Natural killer cell (primary cell): ENCODE results near the gene AKR7A2. TPM values are rescaled to one million over a fixed set of nuclear protein-coding genes. Genes with fewer than 3 reads are reported as not detected.
"Not testable (repeated sequence)": the region's sequence is repeated elsewhere in the genome, so short reads cannot be mapped to it uniquely, and the experiment has no call there.

Experiments
- ATAC-seq, 3 donors: fragments of 150-1000 bp in 2 of 3; fragments of 200-7000 bp in 1 of 3; cut with Tn5 transposase; 1 replicate in 1 of 3; 2 replicates in 2 of 3; pipeline ENCODE4 v1.10.0; 2021; ENCODE audit warnings: mild to moderate bottlenecking in 2 of 3, moderate library complexity in 2 of 3
- DNase-seq, 2 donors: peaks; one replicate each; pipeline versions ENCODE4 v3.0.0 to v3.0.0-alpha.2; 2013 to 2021; ENCODE audit warnings: mixed read lengths in 1 of 2
- H3K27ac ChIP-seq: one replicate; pipeline ENCODE4 v1.5.1; 2013; ENCODE audit warnings: mild to moderate bottlenecking, low read length
- H3K27me3 ChIP-seq: one replicate; pipeline ENCODE4 v1.6.1; 2013; ENCODE audit warnings: low read length; ENCODE audit not compliant: control insufficient read depth, insufficient read depth
- H3K36me3 ChIP-seq: one replicate; pipeline ENCODE4 v1.6.1; 2013; ENCODE audit warnings: low read length; ENCODE audit not compliant: control insufficient read depth, insufficient read depth
- H3K4me1 ChIP-seq: one replicate; pipeline ENCODE4 v1.6.1; 2013; ENCODE audit warnings: low read length; ENCODE audit not compliant: control insufficient read depth, insufficient read depth
- H3K4me3 ChIP-seq: one replicate; pipeline ENCODE4 v1.5.1; 2013; ENCODE audit warnings: low read length
- H3K9me3 ChIP-seq: one replicate; pipeline ENCODE4 v1.6.1; 2013; ENCODE audit warnings: low read length; ENCODE audit not compliant: control insufficient read depth, insufficient read depth
- H3K27ac Mint-ChIP-seq, 2 donors: one replicate each; pipeline ENCODE4 v1.8.0; 2022; ENCODE audit warnings: mild to moderate bottlenecking in 2 of 2, mixed read lengths in 2 of 2, moderate library complexity in 1 of 2
- H3K27me3 Mint-ChIP-seq, 2 donors: one replicate each; pipeline ENCODE4 v1.8.0; 2022; ENCODE audit warnings: low read depth in 2 of 2, mixed read lengths in 2 of 2
- H3K36me3 Mint-ChIP-seq: one replicate; pipeline ENCODE4 v1.8.0; 2022; ENCODE audit warnings: mixed read lengths
- H3K4me1 Mint-ChIP-seq, 2 donors: one replicate each; pipeline ENCODE4 v1.8.0; 2022; ENCODE audit warnings: mixed read lengths in 2 of 2
- H3K4me3 Mint-ChIP-seq: one replicate; pipeline ENCODE4 v1.8.0; 2022; ENCODE audit warnings: mild to moderate bottlenecking, moderate library complexity, mixed read lengths
- H3K9me3 Mint-ChIP-seq, 2 donors: one replicate each; pipeline ENCODE4 v1.8.0; 2022; ENCODE audit warnings: mixed read lengths in 2 of 2
- CTCF ChIP-seq: fragments of 200-600 bp; IDR thresholded peaks from one replicate; pipeline ENCODE4 v1.8.0; 2022; ENCODE audit warnings: antibody characterized with exemption
- WGBS: methylation state at CpG from one replicate; pipeline ENCODE4 v1.1.7; 2013; ENCODE audit warnings: missing lambda C conversion rate; ENCODE audit not compliant: insufficient coverage; 5-methylcytosine and 5-hydroxymethylcytosine counted together
- intact Hi-C: fragments of 100-400 bp; cut with micrococcal nuclease; formaldehyde crosslinking; loops from one replicate; pipeline ENCODE4 v1.14.2; 2022
- total RNA-seq, 4 donors: library from RNA; stranded (reverse); fragments of 120-200 nt in 1 of 4; gene quantifications; one replicate each; pipeline versions ENCODE4 v1.2.3 to v1.2.4, GENCODE V29; 2013 to 2022

The AKR7A2 gene
- total RNA-seq, 3 donors from 2014 or later (not counting 1 experiment from before 2014, with no cell fraction given): 25.5 to 31.9 (median 28.9) TPM

GRCh38 chr1:19307794-19308508, 4.0 kb downstream of the AKR7A2 start:
- peaks cover 20% of the 10 kb centered on the region for H3K36me3 Mint-ChIP-seq
- H3K36me3 ChIP-seq: peaks cover 35% of the 10 kb centered on the region

GRCh38 chr1:19306941-19307340, 5.0 kb downstream of the AKR7A2 start:
- no peak for ATAC-seq
- no peak for DNase-seq
- no peaks in the 10 kb centered on the region for H3K9me3 ChIP-seq
- no peak overlapping the region for H3K4me3 ChIP-seq
- no peak overlapping the region for H3K4me3 Mint-ChIP-seq
- intact Hi-C loops: no loop called here
- peaks cover 38% of the 10 kb centered on the region for H3K36me3 ChIP-seq
- 98% methylated on average over 6 of the region's 6 CpGs for WGBS
- peaks cover 12% of the 10 kb centered on the region for H3K4me1 ChIP-seq
- no peaks in the 10 kb centered on the region for H3K27me3 ChIP-seq
- no peaks in the 10 kb centered on the region for H3K27me3 Mint-ChIP-seq
- no peak overlapping the region for H3K27ac Mint-ChIP-seq
- H3K9me3 Mint-ChIP-seq: no peaks in the 10 kb centered on the region
- H3K36me3 Mint-ChIP-seq: peaks cover 20% of the 10 kb centered on the region
- no peak for TF ChIP-seq CTCF
- H3K4me1 Mint-ChIP-seq: peaks cover 17% of the 10 kb centered on the region in 2 donors
- no peak overlapping the region for H3K27ac ChIP-seq

More at GRCh38 chr1:19307794-19308508, 4.0 kb downstream of the AKR7A2 start:
- Histone ChIP-seq H3K9me3 (no peaks in the 10 kb centered on the region), H3K4me3 (no peak overlapping the region), H3K27me3 (no peaks in the 10 kb centered on the region), H3K27ac (no peak overlapping the region), H3K4me1 (peaks cover 18% of the 10 kb centered on the region)
- Mint-ChIP-seq H3K4me3 (no peak overlapping the region), H3K4me1 (peaks cover 22% of the 10 kb centered on the region in 2 donors), H3K27me3 (no peaks in the 10 kb centered on the region), H3K27ac (no peak overlapping the region), H3K9me3 (no peaks in the 10 kb centered on the region)
- intact Hi-C loops: no loop called here
- ATAC-seq (no peak), DNase-seq (no peak)
- 97% methylated on average over 10 of the region's 10 CpGs for WGBS
- no peak for TF ChIP-seq CTCF

GRCh38 chr1:19305880-19306279, 6.1 kb downstream of the AKR7A2 start:
- H3K36me3 Mint-ChIP-seq: peaks cover 20% of the 10 kb centered on the region
- no peak for ATAC-seq
- WGBS: 96% methylated on average over 11 of the region's 11 CpGs

GRCh38 chr1:19304081-19304480, 7.9 kb downstream of the AKR7A2 start:
- H3K4me1 ChIP-seq, H3K9me3 ChIP-seq, H3K27ac Mint-ChIP-seq, H3K4me3 ChIP-seq, H3K27ac ChIP-seq, H3K27me3 Mint-ChIP-seq, H3K9me3 Mint-ChIP-seq, H3K4me1 Mint-ChIP-seq, ATAC-seq, H3K27me3 ChIP-seq, intact Hi-C loops, H3K4me3 Mint-ChIP-seq, DNase-seq: not testable (repeated sequence)
- H3K36me3 Mint-ChIP-seq: peaks cover 20% of the 10 kb centered on the region
- 95% methylated on average over 9 of the region's 10 CpGs for WGBS
- H3K36me3 ChIP-seq: peaks cover 38% of the 10 kb centered on the region

More at GRCh38 chr1:19305880-19306279, 6.1 kb downstream of the AKR7A2 start:
- no peak overlapping the region for H3K4me3 Mint-ChIP-seq
- no peak for DNase-seq
- H3K4me3 ChIP-seq: no peak overlapping the region
- peaks cover 5% of the 10 kb centered on the region for H3K4me1 ChIP-seq
- no peaks in the 10 kb centered on the region for H3K27me3 ChIP-seq
- intact Hi-C loops: no loop called here
- H3K27ac Mint-ChIP-seq: no peak overlapping the region
- TF ChIP-seq CTCF: no peak
- no peak overlapping the region for H3K27ac ChIP-seq
- peaks cover 9 to 10% of the 10 kb centered on the region in 2 donors for H3K4me1 Mint-ChIP-seq
- no peaks in the 10 kb centered on the region for H3K9me3 Mint-ChIP-seq
- H3K36me3 ChIP-seq: peaks cover 38% of the 10 kb centered on the region
- no peaks in the 10 kb centered on the region for H3K9me3 ChIP-seq
- no peaks in the 10 kb centered on the region for H3K27me3 Mint-ChIP-seq
